LNCaP clone FGC (cell line): ENCODE results near the gene CFAP73.

Source experiments
- DNase-seq: peaks from one replicate; pipeline ENCODE4 v3.0.0-alpha.2; 2011; ENCODE audit warnings: low read depth
- H3K4me3 ChIP-seq: 2 replicates; pipeline ENCODE4 v1.5.1; 2011; ENCODE audit warnings: mild to moderate bottlenecking, low read depth, low read length, control low read depth
- TF ChIP-seq, protein P1 (sequence below): IDR thresholded peaks from 2 replicates; pipeline ENCODE4 v1.5.1; 2012; ENCODE audit warnings: mild to moderate bottlenecking; ENCODE audit not compliant: control insufficient read depth, insufficient read depth; ENCODE audit errors: extremely low read depth

The CFAP73 gene

DNA sequence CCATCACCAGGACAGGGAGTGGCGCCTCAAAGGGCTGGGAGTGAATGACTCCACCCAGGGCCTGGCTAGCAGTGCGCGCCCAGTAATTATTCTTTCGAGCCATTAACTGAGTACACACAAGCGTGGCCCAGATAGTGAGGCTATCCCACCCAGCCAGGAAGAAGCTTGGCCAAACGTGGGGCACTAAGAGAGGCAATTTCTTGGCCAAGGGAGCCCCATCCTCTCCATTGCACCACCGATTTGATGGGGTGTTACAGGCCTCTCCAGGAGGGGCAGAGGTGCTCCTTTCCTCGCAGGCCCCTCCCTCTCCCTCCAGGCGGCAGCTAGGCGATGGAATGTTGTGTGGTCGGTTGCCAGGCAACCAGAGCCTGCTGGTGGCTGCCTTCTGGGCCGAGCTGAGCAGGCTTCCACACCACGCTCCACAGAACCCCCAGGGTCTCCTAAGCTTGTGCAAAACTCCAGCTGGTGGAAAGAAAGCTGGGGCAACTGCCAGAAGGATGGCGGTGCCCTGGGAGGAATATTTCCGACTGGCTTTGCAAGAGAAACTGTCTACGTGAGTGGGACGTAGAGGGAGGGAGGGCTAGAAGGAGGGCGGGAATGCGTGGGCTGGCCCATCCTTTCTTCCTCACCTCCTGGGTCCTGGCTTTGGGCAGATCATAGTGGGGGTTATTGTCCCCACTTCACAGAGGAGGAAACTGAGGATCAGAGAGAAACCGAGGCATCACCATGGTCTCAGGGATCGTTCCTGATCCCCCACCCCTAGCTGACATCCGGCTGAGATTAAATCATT is at the start of gene CFAP73:
Gene CFAP73 (plus strand): TSS at position 364 of the 790 bp plus-strand sequence. CDS start 134 bp downstream, at position 498.
- no peak within 1 kb of the TSS for H3K4me3 ChIP-seq
- DNase-seq, result no peak
- TF ChIP-seq, protein P1, sequence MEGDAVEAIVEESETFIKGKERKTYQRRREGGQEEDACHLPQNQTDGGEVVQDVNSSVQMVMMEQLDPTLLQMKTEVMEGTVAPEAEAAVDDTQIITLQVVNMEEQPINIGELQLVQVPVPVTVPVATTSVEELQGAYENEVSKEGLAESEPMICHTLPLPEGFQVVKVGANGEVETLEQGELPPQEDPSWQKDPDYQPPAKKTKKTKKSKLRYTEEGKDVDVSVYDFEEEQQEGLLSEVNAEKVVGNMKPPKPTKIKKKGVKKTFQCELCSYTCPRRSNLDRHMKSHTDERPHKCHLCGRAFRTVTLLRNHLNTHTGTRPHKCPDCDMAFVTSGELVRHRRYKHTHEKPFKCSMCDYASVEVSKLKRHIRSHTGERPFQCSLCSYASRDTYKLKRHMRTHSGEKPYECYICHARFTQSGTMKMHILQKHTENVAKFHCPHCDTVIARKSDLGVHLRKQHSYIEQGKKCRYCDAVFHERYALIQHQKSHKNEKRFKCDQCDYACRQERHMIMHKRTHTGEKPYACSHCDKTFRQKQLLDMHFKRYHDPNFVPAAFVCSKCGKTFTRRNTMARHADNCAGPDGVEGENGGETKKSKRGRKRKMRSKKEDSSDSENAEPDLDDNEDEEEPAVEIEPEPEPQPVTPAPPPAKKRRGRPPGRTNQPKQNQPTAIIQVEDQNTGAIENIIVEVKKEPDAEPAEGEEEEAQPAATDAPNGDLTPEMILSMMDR, result no peak

DNA sequence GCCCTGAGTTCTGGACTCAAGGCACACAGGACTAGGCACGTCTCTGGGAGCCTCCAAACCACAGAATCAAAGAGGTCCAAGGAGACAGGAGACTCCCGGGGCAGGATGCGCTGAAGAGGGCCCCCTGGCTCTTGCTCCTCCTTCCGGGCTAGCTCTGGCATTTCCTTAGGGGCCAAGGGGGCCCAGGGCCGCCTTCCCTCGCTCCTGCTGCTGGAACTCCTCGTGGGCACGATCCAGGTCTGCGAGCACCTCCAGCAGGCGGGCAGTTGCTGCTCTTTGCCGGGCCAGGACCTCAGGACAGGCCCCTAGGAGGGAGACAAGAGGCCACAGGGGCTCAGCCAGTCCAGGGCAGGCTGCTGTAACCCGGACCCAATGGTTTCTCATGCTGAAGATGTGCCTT is 49.8 kb upstream of the CFAP73 start:
- DNase-seq, result no peak
- no peak overlapping the region for H3K4me3 ChIP-seq
- TF ChIP-seq, protein P1, result no peak

DNA sequence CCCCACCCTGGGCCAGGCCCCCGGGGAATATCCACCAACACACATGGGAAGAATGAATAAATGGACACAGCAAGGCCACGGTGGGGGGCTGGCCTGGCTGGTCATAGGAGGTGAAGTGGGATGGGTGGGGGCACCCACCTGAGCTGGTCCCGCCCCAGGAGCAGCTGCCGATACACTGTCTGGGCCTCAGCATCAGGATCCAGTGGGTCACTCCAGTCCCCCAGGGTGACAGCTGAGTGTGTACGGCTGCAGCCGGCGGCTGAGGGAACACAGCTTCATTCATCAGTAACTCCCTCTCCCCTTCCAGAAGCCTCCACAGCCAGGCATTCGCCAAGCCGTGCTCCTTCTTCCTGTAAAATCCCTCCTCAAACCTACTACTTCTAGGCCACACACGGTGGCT is 47.8 kb upstream of the CFAP73 start:
- DNase-seq, result no peak
- TF ChIP-seq, protein P1, result no peak
- no peak overlapping the region for H3K4me3 ChIP-seq

DNA sequence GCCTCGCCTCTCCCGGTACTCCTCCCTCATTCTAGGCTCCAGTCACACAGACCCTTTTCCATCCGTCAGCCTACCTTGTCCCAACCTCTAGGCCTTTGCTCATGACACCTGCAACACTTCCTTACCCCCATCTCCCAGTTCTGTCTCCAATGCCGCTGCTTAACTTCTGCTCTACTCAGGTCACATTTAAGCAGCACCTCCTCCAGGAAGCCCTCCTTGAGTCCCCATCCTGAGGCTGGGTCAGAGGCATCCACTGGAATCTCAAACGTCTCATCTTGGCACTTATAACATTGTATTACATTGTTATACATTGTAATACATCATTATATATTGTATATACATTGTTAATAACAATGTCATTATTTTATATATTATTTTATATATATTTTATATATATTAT is 46.7 kb upstream of the CFAP73 start:
- DNase-seq, result no peak
- H3K4me3 ChIP-seq, result no peak overlapping the region
- TF ChIP-seq, protein P1, result no peak

DNA sequence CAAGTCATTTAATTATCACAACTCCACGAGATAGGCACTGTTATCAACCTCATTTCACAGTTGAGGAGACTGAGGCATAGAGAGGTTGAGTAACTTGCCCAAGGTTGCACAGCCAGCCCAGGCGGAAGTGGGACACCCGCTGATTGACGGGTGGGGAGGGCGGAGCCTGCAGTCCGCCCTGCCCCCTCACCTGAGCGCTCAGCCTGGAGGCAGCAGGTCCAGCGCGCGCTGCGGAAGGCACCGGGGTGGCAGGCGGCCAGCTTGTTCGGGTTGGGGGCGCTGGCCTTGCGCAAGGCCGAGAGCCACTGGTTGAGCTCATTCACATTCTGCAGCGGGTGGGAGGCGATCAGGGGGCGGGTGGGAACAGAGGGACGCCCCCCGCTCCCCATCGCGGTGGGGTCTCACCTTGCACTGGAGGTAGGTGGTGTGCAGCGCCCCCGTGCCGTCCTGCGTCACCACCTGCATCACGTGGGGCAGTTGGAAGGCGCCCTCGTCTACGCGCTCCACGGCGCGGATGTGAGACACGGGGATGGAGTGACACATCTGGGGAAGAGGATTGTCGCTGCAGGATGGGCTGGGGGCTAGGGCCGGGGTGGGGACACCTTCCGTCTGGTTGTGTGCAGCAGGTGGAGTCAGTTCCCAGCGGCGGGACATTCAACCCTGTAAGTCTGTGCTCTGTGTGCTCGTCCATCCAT is 45.6 kb upstream of the CFAP73 start:
- H3K4me3 ChIP-seq, result no peak overlapping the region
- no peak for DNase-seq
- TF ChIP-seq, protein P1, result no peak

DNA sequence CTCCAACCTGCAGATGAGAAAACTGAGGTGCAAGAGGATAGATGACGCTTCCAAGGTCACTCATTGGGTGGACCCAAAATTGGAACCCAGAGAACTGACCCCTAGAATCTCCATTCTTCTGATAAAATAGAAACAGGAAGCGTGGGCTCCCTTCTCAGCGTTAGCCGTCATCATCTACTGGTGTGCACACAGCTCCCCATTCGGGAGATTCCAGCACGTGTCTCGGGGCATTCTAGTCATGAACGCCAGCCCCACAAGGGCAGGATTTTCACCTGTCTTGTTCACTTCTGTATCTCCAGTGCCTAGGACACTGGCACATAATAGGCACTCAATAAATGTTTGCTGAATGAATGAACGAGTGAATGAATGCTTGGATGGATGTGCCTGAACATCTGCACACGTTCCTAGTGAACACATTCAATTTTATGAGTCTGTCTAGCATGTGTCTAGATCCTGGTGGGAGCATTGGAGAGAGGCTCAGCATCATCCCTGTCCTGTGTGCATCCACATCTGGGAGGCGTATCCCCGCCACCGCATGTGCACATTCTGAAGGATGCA is 44.5 kb upstream of the CFAP73 start:
- TF ChIP-seq, protein P1, result no peak
- DNase-seq, result no peak
- no peak overlapping the region for H3K4me3 ChIP-seq
